Heart right ventricle (tissue), 16 donors: ENCODE results near the gene GCC2. TPM values are rescaled to one million over a fixed set of nuclear protein-coding genes. Genes with fewer than 3 reads are reported as not detected.

Source experiments
- ATAC-seq, 8 donors: fragments of 200-7000 bp; cut with Tn5 transposase; one replicate each; pipeline ENCODE4 v1.9.1; 2020; ENCODE audit warnings: mild to moderate bottlenecking in 8 of 8, moderate library complexity in 8 of 8, moderate number of reproducible peaks in 1 of 8
- DNase-seq, 2 donors: peaks; one replicate each; pipeline ENCODE4 v3.0.0-alpha.2; 2020
- H3K27ac ChIP-seq, 10 donors: fragments of 200-600 bp; sonication (generic) in 2 of 10; one replicate each; pipeline versions ENCODE4 v1.5.0 to v1.8.0; 2020 to 2022; ENCODE audit warnings: mild to moderate bottlenecking in 3 of 10
- H3K27me3 ChIP-seq, 7 donors: fragments of 200-600 bp; one replicate each; pipeline ENCODE4 v1.8.0; 2021 to 2022; ENCODE audit warnings: mild to moderate bottlenecking in 2 of 7
- H3K36me3 ChIP-seq, 9 donors: fragments of 200-600 bp; sonication (generic) in 1 of 9; one replicate each; pipeline versions ENCODE4 v1.5.0 to v1.8.0; 2020 to 2022; ENCODE audit warnings: mild to moderate bottlenecking in 2 of 9
- H3K4me1 ChIP-seq, 9 donors: fragments of 200-600 bp; sonication (generic) in 1 of 9; one replicate each; pipeline versions ENCODE4 v1.5.0 to v1.8.0; 2020 to 2022; ENCODE audit warnings: mild to moderate bottlenecking in 4 of 9
- H3K4me3 ChIP-seq, 10 donors: fragments of 200-600 bp; sonication (generic) in 2 of 10; one replicate each; pipeline versions ENCODE4 v1.5.0 to v1.8.0; 2020 to 2022; ENCODE audit warnings: mild to moderate bottlenecking in 7 of 10, moderate library complexity in 2 of 10
- H3K9me3 ChIP-seq, 11 donors: fragments of 200-600 bp in 10 of 11; sonication (generic) in 2 of 11; one replicate each; pipeline versions ENCODE4 v1.5.0 to v1.8.0; 2013 to 2022; ENCODE audit warnings: mild to moderate bottlenecking in 2 of 11, control low read depth in 1 of 11, moderate library complexity in 1 of 11
- WGBS, 2 donors: extraction: QIAGEN DNeasy Blood & Tissue Kit; methylation state at CpG; one replicate each; pipeline ENCODE4 v1.1.7; 2013; ENCODE audit warnings: inconsistent platforms in 1 of 2; 5-methylcytosine and 5-hydroxymethylcytosine counted together
- intact Hi-C, 10 donors: fragments of 100-400 bp; cut with DNase I; formaldehyde crosslinking; loops; one replicate each; pipeline versions ENCODE4 v1.11.1 to v1.14.2; 2022
- polyA plus RNA-seq, 2 donors: library from polyadenylated mRNA; stranded (reverse); fragments of 200-250 nt; gene quantifications; one replicate each; pipeline ENCODE4 v1.2.3, GENCODE V29; 2013
- total RNA-seq, 10 donors: library from RNA; stranded (reverse); fragmentation: NEBNext Ultra II Directional in 3 of 10; extraction: Animal tissue kit (Norgen Biotek cat#: 25700) in 3 of 10; gene quantifications; one replicate each; pipeline versions ENCODE4 v1.2.1 to v1.2.4, GENCODE V29; 2021 to 2023
- TF ChIP-seq, protein P1 (sequence below), 9 donors: fragments of 200-600 bp; sonication (generic) in 2 of 9; IDR thresholded peaks; one replicate each; pipeline versions ENCODE4 v1.5.0 to v1.8.0; 2021 to 2022; ENCODE audit warnings: antibody characterized with exemption in 9 of 9, mild to moderate bottlenecking in 5 of 9, moderate library complexity in 1 of 9
- donor health status: Arrhythmogenic right ventricular cardiomyopathy.
- donor health status: ischemic (EF 13 %, LVEDD 7.1; RV severe dilation, severe dysfunction).
- donor health status: healthy with polysubstance abuse.
- donor health status: DM: no; HTN: yes; CAD: no.
- donor health status: DM: no; HTN: no; CAD: no.
- donor health status: ischemic (EF 25% LVEDD 6.9; RV normal size, moderate dysfunction).
- donor health status: ischemic (EF 25% LVEDD 5.7; RV mildly dilated, moderate dysfunction).
- donor health status: healthy.
- donor health status: DM: yes; HTN: yes; CAD: no.
- donor health status: Ischemic cardiomyopathy.
- donor health status: ischemic (EF 35%, LVEDD 5.7; RV mildly dilated, moderate dysfunction).
- donor health status: nonischemic (EF 11% LVEDD 7.7; RV severe dilation, severe dysfunction).
- donor health status: DM: yes; HTN: yes; CAD: no.
- donor health status: PGD.
- donor health status: ischemic (EF 29% LVEDD 5.4; RV normal size, mild dysfunction).
- donor health status: nonischemic (EF 23%, LVEDD 6.1; RV moderate dilation, normal function).

GCC2 gene
- total and polyA plus RNA-seq, 12 donors = 4.1 to 31.8 (median 26.5) TPM

DNA sequence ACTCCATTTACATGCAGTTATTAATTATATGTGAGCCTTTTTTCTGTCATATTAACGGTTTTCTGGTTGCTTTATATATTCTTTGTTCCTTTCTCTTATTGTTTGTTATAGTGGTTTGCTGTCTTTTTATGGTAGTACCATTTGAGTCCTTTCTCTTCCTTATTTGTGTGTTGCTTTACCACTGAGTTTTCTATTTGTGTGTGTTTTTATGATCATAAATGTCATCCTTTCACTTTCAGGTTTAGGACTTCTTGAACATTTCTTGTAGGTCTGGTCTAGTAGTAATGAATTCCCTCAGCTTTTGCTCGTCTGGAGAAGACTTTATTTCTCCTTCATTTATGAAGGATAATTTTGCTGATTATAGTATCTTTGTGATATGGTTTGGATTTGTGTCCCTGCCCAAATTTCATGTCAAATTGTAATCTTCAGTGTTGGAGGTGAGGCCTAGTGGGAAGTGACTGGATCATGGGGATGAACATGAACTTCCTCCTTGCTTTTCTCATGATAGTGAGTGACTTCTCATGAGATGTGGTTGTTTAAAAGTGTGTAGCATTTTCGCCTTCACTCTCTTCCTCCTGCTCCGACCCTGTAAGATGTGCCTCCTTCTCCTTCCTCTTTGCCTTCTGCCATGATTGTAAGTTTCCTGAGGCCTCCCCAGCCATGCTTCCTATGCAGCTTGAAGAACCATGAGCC, 11.5 kb downstream of the GCC2 start:
- H3K36me3 ChIP-seq = peaks cover 0 to 91% (median 39%) of the 10 kb centered on the region in 9 donors
- 82 to 84% methylated on average over 4 of the region's 4 CpGs for WGBS, 2 donors

DNA sequence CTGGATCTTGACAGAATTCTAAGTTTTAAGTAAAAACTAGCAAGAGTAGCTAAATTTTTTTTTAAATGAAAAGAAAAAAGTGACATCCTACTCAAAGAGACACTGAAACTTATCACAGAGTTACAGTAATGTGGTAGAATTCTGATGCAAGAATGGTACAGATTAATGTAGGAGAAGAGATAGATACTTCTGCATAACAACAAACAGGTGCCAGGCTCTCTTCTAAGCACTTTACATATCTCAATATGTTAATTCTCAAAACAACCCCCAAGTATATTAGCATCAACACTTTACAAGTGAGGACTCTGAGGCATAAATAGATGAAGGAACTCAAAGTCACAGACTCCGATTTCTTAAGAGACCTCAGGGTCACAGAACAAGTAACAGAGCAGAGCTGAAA, 28.1 kb downstream of the GCC2 start:
- no peak overlapping the region for H3K27ac ChIP-seq
- no peaks in the 10 kb centered on the region for H3K27me3 ChIP-seq
- H3K4me3 ChIP-seq = no peak overlapping the region
- intact Hi-C loops = no loop called here
- ATAC-seq (no peak), DNase-seq (no peak)
- TF ChIP-seq, protein P1, sequence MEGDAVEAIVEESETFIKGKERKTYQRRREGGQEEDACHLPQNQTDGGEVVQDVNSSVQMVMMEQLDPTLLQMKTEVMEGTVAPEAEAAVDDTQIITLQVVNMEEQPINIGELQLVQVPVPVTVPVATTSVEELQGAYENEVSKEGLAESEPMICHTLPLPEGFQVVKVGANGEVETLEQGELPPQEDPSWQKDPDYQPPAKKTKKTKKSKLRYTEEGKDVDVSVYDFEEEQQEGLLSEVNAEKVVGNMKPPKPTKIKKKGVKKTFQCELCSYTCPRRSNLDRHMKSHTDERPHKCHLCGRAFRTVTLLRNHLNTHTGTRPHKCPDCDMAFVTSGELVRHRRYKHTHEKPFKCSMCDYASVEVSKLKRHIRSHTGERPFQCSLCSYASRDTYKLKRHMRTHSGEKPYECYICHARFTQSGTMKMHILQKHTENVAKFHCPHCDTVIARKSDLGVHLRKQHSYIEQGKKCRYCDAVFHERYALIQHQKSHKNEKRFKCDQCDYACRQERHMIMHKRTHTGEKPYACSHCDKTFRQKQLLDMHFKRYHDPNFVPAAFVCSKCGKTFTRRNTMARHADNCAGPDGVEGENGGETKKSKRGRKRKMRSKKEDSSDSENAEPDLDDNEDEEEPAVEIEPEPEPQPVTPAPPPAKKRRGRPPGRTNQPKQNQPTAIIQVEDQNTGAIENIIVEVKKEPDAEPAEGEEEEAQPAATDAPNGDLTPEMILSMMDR (IDR thresholded peaks at IDR 0.05) = no peak
- H3K4me1 ChIP-seq = no peaks in the 10 kb centered on the region
- H3K9me3 ChIP-seq = no peaks in the 10 kb centered on the region
- H3K36me3 ChIP-seq = peaks cover 0 to 100% (median 35%) of the 10 kb centered on the region in 9 donors
- 65 to 78% methylated on average over 1 of the region's 1 CpG for WGBS, 2 donors

More for the DNA sequence above, 11.5 kb downstream of the GCC2 start:
- Histone ChIP-seq H3K27ac (no peak overlapping the region), H3K4me1 (peaks cover 0 to 5% (median 0%) of the 10 kb centered on the region in 9 donors), H3K9me3 (peaks cover 0 to 24% (median 14%) of the 10 kb centered on the region in 11 donors), H3K27me3 (no peaks in the 10 kb centered on the region), H3K4me3 (no peak overlapping the region)
- no peak for DNase-seq
- no peak for ATAC-seq
- intact Hi-C loops = loop anchor here in 1 of 10 donors (10.0 kb wide), 1 partner anchor 124 kb away; no protein-coding TSS in a partner anchor
- TF ChIP-seq, protein P1 (IDR thresholded peaks at IDR 0.05) = no peak

DNA sequence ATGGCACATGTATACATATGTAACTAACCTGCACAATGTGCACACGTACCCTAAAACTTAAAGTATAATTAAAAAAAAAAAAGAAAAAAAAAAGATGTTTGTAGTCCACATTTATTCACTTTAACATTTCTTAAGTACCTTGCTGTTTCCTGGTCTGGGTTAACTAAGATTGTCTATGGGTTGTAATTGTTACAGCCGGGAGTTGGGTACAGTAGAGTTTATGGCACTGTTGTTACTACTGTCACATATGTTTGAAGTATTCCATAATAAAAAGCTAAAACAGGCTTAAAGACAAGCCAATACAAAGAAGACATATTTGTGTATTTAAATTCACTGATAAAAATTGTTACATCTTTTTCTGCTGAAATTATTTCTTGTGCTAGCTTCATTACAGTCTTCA, 36.2 kb downstream of the GCC2 start:
- ATAC-seq = no peak
- Histone ChIP-seq H3K4me3 (no peak overlapping the region), H3K27ac (no peak overlapping the region), H3K4me1 (no peaks in the 10 kb centered on the region), H3K36me3 (peaks cover 0 to 97% (median 40%) of the 10 kb centered on the region in 9 donors), H3K9me3 (peaks cover 0 to 3% (median 0%) of the 10 kb centered on the region in 11 donors), H3K27me3 (no peaks in the 10 kb centered on the region)
- TF ChIP-seq, protein P1 (IDR thresholded peaks at IDR 0.05) = no peak
- 93 to 99% methylated on average over 2 of the region's 2 CpGs for WGBS, 2 donors
- intact Hi-C loops = no loop called here
- no peak for DNase-seq

DNA sequence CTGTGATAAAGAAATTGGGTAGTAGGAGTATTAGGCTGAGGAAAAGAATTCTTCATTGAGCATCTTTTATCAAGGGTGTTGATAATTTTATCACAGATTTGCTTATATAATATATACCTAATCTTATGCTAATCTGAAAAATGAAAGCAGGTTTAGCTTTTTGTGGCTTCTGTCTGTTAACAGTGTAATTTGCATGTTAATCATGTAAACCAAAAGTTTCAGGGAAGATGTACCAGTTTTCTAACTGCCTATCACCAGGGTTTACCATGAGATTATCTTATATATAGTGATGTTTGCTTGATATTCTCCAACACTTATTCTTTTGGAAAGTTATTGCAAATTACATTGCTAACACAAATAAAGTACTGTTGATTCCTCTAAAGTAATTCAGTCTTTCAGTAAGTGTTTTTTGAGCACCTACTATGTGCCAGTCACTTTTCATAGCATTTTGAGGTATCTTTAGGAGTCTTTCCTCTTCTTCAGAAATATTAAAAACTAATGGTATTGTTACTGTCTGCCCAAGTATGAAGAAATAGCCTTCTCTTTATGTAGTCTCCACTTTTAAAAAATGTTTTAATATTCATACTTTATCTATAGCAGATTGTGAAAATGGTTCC, 41.6 kb downstream of the GCC2 start:
- intact Hi-C loops = loop anchor here in 1 of 10 donors (10.0 kb wide), 1 partner anchor 94 kb away; no protein-coding TSS in a partner anchor
- H3K36me3 ChIP-seq = peaks cover 0 to 100% (median 32%) of the 10 kb centered on the region in 9 donors
- no peak for ATAC-seq
- H3K27me3 ChIP-seq = no peaks in the 10 kb centered on the region
- no peak overlapping the region for H3K27ac ChIP-seq
- no peaks in the 10 kb centered on the region for H3K9me3 ChIP-seq
- no peak for DNase-seq
- TF ChIP-seq, protein P1 (IDR thresholded peaks at IDR 0.05) = no peak
- no peak overlapping the region for H3K4me3 ChIP-seq
- no peaks in the 10 kb centered on the region for H3K4me1 ChIP-seq
